HG02588 (cell line): ENCODE results near the gene CAD.
"Not testable (repeated sequence)": the region's sequence is repeated elsewhere in the genome, so short reads cannot be mapped to it uniquely, and the experiment has no call there.

ENCODE experiments used
- ATAC-seq: cut with Tn5 transposase; IDR thresholded peaks from one replicate; pipeline ENCODE4 v1.9.1; 2021; ENCODE audit warnings: mild to moderate bottlenecking, moderate library complexity; ENCODE audit not compliant: unreplicated experiment

CAD gene

GRCh38 chr2:27251766-27252165 lies 34.6 kb downstream of the CAD start:
- no peak for ATAC-seq

- ATAC-seq: no peak
These were observed 38.0 kb downstream of the CAD start for GRCh38 chr2:27255187-27255586.

GRCh38 chr2:27255660-27256059 lies 38.5 kb downstream of the CAD start:
- ATAC-seq: no peak

- no peak for ATAC-seq
These were observed 39.8 kb downstream of the CAD start for GRCh38 chr2:27256855-27257454.

GRCh38 chr2:27258051-27258450 lies 40.9 kb downstream of the CAD start:
- ATAC-seq: no peak

- no peak for ATAC-seq
These were observed 44.2 kb downstream of the CAD start for GRCh38 chr2:27261241-27261925.

GRCh38 chr2:27261926-27262298 lies 44.7 kb downstream of the CAD start:
- ATAC-seq: no peak

- no peak for ATAC-seq
These were observed 45.5 kb downstream of the CAD start, which contains the start of gene SLC30A3 for GRCh38 chr2:27262379-27263286. Gene SLC30A3, minus strand, starts transcription at chr2:27263047. Its CDS starts 141 bp downstream, at chr2:27262906.

- no peak for ATAC-seq
These were observed 46.4 kb downstream of the CAD start for GRCh38 chr2:27263287-27264252.

GRCh38 chr2:27264253-27264752 lies 47.1 kb downstream of the CAD start:
- ATAC-seq: no peak

GRCh38 chr2:27264753-27265535 lies 47.8 kb downstream of the CAD start:
- no peak for ATAC-seq

GRCh38 chr2:27265536-27265870 lies 48.3 kb downstream of the CAD start:
- no peak for ATAC-seq

GRCh38 chr2:27268296-27268695 lies 51.1 kb downstream of the CAD start:
- not testable (repeated sequence) for ATAC-seq

- ATAC-seq: no peak
These were observed 53.0 kb downstream of the CAD start for GRCh38 chr2:27270131-27270530.

GRCh38 chr2:27270670-27271069 lies 53.5 kb downstream of the CAD start:
- ATAC-seq: no peak

- ATAC-seq: no peak
These were observed 54.6 kb downstream of the CAD start for GRCh38 chr2:27271631-27272340.

- ATAC-seq: not testable (repeated sequence)
These were observed 55.7 kb downstream of the CAD start for GRCh38 chr2:27272537-27273522.
